HG03097 (cell line): ENCODE measurements around the gene ERC2.

Experiments used
- ATAC-seq: cut with Tn5 transposase; IDR thresholded peaks from one replicate; pipeline ENCODE4 v1.9.1; 2021; ENCODE audit not compliant: unreplicated experiment, low FRiP score

Gene ERC2

GRCh38 chr3:55959471-55960080 is 508.7 kb downstream of the ERC2 start:
- no peak for ATAC-seq

DNA sequence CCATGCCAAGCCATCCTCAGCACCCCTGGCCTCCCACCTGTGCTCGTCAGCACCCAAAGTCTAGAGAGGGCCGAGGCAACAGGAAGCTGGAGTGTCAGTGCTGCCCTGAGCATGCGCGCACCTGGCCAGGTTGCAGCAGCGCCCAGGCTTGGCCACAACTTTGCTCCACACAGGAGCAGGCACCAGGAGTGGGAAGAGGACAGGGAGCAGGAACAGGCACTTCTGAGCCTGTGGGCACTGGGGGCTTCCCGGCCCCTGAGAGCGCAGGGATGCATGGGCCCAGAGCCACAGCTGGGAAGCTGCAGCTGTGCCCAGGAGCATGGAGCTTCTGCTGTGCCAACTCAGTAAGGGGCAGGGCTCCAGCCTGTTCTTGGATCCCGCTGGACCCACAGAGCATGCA is 509.7 kb downstream of the ERC2 start:
- ATAC-seq, result no peak

DNA sequence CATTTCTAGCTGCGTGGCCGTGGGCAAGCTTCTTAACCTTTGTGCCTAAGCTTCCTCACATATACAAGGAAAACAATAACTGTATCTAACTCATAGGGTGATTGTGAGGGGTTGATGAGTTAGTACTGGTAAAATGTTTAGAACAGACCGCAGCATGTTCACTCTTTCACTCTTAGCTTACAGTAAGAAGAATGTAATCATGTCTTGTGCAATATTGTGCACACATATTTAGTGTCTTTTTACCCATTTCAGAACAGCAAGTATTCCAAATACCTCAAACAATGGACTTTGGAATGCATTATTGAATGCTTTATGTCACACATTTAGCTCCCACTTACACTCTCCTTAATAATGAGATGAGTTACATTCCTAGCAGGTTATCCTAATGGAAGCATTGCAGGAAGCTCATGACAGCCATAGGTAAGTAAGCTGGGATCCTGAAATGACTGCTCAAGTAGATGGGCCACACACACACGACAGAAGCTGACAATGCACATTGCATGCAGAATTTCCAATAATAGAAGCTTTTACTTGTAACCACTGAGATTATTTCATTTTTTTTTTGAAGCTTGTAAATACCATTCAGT is 512.3 kb downstream of the ERC2 start:
- ATAC-seq, result no peak

DNA sequence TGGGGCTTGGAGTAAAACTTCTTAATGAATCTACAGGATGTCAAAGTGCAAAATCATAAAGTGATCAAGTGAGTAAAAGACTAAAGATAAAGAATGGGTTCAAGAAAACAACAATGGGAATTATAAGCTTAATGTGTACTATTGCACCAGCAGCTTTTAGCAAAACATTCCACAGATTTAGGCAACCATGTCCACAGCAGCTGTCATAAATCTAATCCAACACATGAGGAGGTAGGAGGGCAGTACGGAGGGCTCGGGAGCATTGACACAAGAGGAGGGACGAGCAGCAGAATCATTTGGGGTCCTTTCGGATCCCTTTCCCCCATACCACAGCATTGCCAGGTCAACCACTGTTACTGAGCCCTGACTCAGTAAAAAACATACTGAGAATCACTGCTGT is 516.9 kb downstream of the ERC2 start:
- no peak for ATAC-seq

GRCh38 chr3:55947406-55947805 is 520.9 kb downstream of the ERC2 start:
- ATAC-seq, result no peak

DNA sequence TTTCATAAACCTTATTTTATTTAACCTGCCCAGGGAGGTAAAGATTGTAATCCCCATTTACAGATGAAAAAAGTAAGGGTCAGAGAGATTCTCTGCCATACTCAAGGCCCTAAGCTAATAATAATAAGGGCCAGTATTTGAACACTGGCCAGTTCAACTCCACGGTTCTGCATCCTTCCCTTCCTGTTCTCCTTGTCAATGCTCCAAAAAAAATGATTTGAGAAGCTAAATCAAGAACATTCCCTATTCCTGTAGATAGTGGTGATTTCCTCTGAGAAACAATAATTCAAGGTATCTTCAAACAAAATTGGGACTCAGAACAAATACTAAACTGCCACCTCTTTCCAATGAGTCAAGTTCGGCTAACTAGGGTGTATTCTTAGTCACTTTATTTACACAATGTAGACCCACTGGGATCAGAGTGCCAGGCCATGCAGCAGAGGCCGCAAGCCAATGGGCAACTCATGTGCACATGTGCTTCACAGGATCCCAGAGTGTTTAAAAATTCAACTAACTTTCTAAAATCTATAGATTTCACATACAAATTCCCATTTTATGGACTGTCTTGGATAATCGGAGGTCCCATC is 521.6 kb downstream of the ERC2 start:
- no peak for ATAC-seq

DNA sequence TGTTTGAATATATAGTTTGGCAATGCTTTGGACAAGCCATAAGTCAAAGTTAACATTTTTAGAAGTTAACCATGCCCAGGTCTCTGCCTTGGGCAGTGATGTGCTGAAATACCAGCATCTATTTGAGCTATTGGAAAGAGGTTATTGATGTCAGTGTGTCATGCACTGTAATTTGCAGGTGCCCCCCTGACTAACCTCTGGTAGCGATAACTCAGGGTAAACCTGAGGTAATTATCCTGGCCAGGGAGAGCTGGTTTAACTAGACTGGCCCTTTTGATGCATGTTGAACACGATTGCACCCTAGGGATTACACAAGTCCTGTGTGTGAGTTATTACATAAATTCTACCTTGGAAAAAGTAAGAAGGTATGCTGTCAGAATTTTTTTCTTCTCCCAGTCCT is 525.4 kb downstream of the ERC2 start:
- no peak for ATAC-seq

DNA sequence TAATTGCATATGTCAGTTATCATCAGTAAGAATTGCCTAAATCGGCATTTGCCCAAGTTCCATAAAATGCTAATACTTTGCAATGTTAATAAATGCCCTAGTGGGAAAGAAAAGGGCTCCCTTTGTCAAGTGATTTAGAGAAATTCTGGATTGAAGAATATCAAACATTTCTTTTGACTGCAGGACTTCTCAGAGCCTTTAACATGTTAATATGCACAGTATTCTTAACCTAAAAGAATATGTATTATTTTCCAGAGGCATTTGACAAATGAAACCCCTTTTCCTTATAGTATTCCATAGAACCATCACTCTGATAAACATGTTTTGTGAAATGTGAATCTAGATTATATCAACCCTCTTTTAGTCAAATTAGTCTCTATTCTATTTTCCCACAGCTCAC is 529.0 kb downstream of the ERC2 start:
- ATAC-seq, result no peak

GRCh38 chr3:55937301-55937700 is 531.0 kb downstream of the ERC2 start:
- ATAC-seq, result no peak

- ATAC-seq, result no peak
Measured at GRCh38 chr3:55936549-55937052, 531.7 kb downstream of the ERC2 start.

DNA sequence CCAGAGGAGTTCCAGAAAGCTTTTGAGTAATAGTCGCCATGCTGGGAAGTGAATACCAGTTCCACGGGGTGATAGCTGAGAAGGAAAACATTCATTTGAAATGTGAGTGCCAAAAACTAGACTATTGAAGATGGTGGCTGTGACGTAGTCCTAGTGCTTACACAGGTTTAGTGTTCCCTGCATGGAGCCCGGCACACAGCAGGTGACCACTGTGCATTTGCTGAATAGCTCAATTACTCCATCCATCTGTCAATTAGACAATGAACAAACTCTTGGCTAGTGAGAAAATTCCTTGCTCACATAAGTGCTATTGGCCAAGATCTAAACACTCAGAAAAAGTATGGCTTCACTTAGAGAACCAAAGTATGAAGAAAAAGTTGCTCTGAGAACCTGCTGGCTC is 533.0 kb downstream of the ERC2 start:
- no peak for ATAC-seq

DNA sequence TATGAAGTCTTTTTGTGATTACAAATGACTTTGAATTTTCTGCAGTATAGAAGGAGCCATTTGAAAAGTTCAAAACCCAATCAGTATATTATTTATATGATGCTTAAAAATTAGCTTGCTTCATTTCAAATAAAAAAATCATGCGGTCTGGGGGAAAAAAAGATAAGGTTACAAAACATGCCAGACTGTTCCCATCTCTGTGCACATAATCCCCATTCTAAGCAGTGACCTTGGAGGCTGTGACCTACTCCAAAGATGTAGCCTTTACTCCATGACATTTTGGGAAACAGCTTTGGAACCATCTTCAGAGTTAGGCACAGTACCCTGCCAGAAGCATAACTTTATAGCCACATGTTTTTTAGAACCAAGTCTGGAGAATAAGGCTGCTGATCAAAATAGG is 533.5 kb downstream of the ERC2 start:
- no peak for ATAC-seq

GRCh38 chr3:55929154-55929869 is 539.0 kb downstream of the ERC2 start:
- no peak for ATAC-seq

DNA sequence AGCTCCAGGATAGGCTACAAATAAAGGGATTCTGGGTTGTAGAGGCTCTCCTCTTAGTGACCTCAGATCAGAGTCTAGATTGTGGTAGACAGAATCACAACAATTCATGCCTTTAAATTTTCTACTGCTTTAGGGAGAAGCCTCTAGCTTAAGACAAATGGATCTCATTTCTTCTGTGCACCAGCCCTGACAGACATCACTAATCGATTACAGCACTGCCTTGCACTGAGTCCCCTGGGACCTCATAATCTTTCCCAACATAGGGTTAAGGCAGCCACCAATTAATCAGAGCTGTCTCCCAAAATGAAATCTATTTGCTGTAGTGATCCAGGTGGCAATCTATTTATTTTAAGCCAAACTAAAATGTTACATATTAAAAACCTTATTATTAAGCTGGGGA is 544.6 kb downstream of the ERC2 start:
- no peak for ATAC-seq

GRCh38 chr3:55923207-55923606 is 545.1 kb downstream of the ERC2 start:
- ATAC-seq, result no peak

- no peak for ATAC-seq
Measured at GRCh38 chr3:55912880-55913279, 555.4 kb downstream of the ERC2 start.

DNA sequence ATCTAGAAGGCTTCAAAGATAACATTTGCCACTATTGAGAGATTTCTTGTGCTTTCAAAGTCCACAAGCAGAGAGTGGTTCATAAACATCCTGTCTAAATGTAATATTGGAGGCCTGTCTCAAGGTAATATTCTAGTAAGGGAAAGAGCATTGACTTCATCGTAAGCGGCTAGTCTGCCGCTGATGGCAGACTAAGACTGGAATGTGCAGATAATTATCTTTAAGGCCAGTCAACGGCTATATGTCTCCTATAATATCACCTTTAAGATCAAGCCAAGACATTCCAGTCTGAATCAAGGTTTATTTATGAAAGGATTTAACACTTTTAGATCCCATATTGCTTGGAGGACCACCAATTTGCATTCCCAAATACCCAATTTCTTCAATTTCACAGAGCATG is 557.0 kb downstream of the ERC2 start:
- no peak for ATAC-seq

- ATAC-seq, result no peak
Measured at GRCh38 chr3:55910543-55910942, 557.7 kb downstream of the ERC2 start.

DNA sequence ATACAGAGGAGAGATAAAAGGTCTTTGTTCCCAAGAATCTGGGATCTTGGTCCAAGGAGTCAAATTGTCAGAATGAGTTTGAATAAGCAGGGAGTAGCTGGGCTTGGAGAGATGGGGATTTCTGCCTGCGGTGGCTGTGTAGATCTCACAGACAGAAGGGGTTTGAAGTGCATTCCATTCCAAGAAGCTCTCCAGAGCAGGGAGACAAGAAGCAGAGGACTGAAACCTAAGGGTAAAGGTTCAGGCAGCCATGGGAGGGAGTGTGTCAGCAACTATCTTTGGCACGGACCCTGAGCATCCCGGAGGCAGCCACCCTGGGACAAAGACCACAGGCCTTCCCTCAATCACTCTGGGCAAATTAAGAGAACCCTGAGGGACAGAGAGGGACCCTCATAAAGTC is 558.9 kb downstream of the ERC2 start:
- ATAC-seq, result no peak

DNA sequence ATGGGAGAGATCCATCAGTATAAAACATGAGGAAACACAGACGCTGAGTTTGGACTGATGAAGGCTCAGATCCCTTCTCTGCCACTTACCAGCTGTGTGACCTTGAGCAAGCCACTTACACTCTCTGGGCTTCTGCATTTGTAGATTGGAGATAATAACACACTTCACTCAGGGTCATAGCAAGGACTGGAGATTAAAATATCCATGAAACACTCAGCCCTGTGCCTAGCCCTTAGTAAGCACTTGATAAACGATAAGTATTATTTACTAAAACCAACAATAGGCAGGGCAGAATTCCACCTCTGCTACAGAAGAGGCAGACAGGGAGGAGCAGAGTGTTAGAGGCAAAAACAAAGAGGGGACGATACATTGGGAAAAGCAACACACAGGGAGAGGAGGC is 560.7 kb downstream of the ERC2 start:
- no peak for ATAC-seq

GRCh38 chr3:55906896-55907295 is 561.4 kb downstream of the ERC2 start:
- ATAC-seq, result no peak

GRCh38 chr3:55904716-55905115 is 563.6 kb downstream of the ERC2 start:
- ATAC-seq, result no peak
